PFSK-1 (cell line): ENCODE measurements around the gene CYTH4. TPM values are rescaled to one million over a fixed set of nuclear protein-coding genes. Genes with fewer than 3 reads are reported as not detected.

ENCODE experiments used
- FOXP2 ChIP-seq: optimal IDR thresholded peaks from 2 replicates; pipeline ENCODE3; 2011; ENCODE audit warnings: borderline replicate concordance, control low read depth, inconsistent platforms; ENCODE audit not compliant: insufficient read depth; ENCODE audit errors: extremely low read length, extremely low read depth
- POLR2AphosphoS5 ChIP-seq: IDR thresholded peaks from 2 replicates; pipeline ENCODE4 v1.6.1; 2012; ENCODE audit warnings: low read depth, mild to moderate bottlenecking, control low read depth, low read length, moderate library complexity
- SIN3A ChIP-seq: IDR thresholded peaks from 2 replicates; pipeline ENCODE4 v1.6.1; 2012; ENCODE audit warnings: mild to moderate bottlenecking, low read length, moderate library complexity, borderline replicate concordance; ENCODE audit not compliant: insufficient read depth
- TAF1 ChIP-seq: IDR thresholded peaks from 2 replicates; pipeline ENCODE4 v1.6.1; 2012; ENCODE audit warnings: low read length, control low read depth, borderline replicate concordance; ENCODE audit not compliant: insufficient read depth
- polyA plus RNA-seq: library from polyadenylated mRNA; unstranded; fragments of >200 nt; gene quantifications from one replicate; pipeline ENCODE4 v1.2.1, GENCODE V29; 2012; ENCODE audit warnings: low read depth, missing spikeins; ENCODE audit not compliant: insufficient read length
- TF ChIP-seq, protein P1 (sequence below), 2 experiments: IDR thresholded peaks; 2 replicates each; pipeline versions ENCODE4 v1.6.1 to v1.8.0; 2011 to 2012; ENCODE audit warnings: low read depth in 2 of 2, low read length in 2 of 2, control low read depth in 1 of 2, inconsistent platforms in 1 of 2, mild to moderate bottlenecking in 1 of 2, moderate library complexity in 1 of 2; ENCODE audit not compliant: insufficient read depth in 1 of 2

CYTH4 gene, protein sequence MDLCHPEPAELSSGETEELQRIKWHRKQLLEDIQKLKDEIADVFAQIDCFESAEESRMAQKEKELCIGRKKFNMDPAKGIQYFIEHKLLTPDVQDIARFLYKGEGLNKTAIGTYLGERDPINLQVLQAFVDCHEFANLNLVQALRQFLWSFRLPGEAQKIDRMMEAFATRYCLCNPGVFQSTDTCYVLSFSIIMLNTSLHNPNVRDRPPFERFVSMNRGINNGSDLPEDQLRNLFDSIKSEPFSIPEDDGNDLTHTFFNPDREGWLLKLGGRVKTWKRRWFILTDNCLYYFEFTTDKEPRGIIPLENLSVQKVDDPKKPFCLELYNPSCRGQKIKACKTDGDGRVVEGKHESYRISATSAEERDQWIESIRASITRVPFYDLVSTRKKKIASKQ
- polyA plus RNA-seq: not detected

DNA sequence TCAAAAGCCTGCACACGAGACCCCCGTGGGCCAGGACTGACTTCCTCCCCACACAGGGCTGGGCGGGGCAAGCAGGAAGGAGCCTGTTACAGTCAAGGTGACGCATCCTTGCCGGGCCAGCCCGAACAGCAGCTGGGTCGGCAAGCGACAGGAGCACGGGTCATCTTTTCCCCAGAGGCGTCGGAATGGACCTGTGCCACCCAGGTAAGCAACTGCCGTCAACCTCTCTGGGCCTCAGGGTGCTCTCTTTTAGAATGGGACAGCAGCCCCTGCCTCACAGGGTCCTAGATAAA lies at the start of gene CYTH4:
CYTH4 (plus strand) TSS at position 124 of the 293 bp plus-strand sequence; CDS start at position 186, 62 bp downstream.
- no peak for TF ChIP-seq FOXP2
- no peak for TF ChIP-seq POLR2AphosphoS5
- TF ChIP-seq SIN3A: no peak
- no peak for TF ChIP-seq TAF1
- TF ChIP-seq, protein P1, sequence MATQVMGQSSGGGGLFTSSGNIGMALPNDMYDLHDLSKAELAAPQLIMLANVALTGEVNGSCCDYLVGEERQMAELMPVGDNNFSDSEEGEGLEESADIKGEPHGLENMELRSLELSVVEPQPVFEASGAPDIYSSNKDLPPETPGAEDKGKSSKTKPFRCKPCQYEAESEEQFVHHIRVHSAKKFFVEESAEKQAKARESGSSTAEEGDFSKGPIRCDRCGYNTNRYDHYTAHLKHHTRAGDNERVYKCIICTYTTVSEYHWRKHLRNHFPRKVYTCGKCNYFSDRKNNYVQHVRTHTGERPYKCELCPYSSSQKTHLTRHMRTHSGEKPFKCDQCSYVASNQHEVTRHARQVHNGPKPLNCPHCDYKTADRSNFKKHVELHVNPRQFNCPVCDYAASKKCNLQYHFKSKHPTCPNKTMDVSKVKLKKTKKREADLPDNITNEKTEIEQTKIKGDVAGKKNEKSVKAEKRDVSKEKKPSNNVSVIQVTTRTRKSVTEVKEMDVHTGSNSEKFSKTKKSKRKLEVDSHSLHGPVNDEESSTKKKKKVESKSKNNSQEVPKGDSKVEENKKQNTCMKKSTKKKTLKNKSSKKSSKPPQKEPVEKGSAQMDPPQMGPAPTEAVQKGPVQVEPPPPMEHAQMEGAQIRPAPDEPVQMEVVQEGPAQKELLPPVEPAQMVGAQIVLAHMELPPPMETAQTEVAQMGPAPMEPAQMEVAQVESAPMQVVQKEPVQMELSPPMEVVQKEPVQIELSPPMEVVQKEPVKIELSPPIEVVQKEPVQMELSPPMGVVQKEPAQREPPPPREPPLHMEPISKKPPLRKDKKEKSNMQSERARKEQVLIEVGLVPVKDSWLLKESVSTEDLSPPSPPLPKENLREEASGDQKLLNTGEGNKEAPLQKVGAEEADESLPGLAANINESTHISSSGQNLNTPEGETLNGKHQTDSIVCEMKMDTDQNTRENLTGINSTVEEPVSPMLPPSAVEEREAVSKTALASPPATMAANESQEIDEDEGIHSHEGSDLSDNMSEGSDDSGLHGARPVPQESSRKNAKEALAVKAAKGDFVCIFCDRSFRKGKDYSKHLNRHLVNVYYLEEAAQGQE (IDR thresholded peaks at IDR 0.05; ENCODE audit: insufficient read depth in 1 of 2, low read depth in 2 of 2, low read length in 2 of 2): no peak

DNA sequence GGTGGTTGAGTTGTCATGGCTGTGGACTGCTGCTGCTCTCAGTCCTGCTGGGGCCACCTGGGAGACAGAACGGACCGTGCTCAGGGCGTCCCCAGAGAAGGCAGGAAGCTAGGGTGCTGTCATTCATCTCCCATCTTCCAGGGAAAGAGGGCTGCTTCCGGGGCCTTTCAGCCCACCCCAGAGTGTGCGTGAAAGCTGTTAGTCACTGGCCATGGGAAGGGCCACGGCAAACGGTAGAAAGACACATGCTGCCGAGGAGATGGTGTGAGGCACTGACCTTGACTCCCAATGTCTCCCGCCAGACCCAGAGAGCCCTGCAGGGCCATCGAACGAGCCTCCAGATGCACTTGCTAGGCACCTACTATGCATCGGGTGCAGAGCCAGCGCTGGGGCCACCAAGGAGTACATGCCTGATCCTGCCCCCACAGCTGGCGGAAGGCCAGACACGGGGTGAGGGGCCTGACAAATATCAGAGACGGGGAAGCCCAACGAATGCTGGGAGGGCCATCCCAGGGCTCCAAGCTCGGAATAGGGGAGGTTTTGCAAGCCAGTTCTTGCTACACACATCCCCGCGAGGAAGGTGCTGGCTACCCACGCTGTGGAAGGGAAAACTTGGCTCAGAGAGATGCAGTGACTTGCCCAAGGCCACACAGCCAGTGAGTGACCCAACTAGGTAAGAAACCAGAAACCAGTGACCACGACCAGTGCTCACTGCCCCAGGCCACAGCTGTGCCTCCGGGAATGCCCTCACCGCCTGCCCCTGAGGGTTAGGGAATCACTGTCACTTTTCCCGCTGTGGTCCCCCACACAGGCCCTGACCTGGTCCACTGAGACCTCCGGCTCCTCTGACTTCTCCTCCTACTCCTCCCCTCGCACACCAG lies 48.3 kb upstream of the CYTH4 start:
- TF ChIP-seq, protein P1 (IDR thresholded peaks at IDR 0.05; ENCODE audit: insufficient read depth in 1 of 2, low read depth in 2 of 2, low read length in 2 of 2): no peak
- TF ChIP-seq FOXP2 (no peak), TAF1 (no peak), POLR2AphosphoS5 (no peak), SIN3A (no peak)

DNA sequence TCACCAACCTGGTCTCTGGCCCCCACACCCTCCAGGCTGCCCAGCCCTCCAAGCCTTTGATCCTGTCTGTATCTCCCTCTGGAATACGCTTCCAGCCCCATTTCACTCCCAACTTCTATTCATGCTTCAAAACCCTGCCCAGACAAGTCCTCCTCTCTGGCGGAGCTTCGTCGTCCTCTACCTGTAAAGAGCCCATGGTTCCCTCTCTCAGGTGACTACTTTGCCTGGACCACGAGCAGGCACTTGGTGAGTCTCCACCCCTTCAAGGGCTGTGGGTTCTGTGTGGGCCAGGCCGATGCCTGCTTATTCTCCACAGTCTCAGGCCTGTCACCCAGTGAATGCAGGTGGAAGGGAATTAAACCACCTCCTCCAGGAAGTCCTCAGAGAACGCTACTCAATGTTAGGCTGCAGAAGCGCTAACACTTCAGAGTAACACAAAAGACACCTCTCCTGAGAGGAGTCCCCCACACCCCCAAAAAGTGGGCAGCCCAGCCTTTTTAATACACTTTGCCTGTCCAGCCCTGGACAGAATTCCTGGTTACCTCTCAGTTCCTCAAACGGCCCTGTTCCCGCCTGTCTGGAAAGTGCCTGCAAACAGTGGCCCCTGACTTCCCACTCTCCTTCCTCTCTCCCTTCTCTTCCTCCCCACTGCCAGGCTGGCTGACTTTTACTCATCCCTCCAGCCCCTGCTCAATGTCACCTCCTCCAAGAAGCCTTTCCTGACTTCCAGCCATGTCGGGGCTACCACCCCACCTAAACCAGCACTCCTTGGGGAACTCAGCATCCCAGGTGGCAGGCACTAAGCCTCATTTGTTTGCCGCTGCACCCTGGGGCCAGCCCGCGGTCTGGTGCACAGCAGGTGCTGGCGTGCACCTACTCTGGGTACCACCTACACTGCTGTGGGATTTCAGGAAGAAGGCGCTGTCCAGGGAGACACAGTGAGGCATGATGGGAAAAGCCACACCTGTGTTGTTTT lies 47.3 kb upstream of the CYTH4 start:
- no peak for TF ChIP-seq SIN3A
- TF ChIP-seq, protein P1 (IDR thresholded peaks at IDR 0.05; ENCODE audit: insufficient read depth in 1 of 2, low read depth in 2 of 2, low read length in 2 of 2): no peak

DNA sequence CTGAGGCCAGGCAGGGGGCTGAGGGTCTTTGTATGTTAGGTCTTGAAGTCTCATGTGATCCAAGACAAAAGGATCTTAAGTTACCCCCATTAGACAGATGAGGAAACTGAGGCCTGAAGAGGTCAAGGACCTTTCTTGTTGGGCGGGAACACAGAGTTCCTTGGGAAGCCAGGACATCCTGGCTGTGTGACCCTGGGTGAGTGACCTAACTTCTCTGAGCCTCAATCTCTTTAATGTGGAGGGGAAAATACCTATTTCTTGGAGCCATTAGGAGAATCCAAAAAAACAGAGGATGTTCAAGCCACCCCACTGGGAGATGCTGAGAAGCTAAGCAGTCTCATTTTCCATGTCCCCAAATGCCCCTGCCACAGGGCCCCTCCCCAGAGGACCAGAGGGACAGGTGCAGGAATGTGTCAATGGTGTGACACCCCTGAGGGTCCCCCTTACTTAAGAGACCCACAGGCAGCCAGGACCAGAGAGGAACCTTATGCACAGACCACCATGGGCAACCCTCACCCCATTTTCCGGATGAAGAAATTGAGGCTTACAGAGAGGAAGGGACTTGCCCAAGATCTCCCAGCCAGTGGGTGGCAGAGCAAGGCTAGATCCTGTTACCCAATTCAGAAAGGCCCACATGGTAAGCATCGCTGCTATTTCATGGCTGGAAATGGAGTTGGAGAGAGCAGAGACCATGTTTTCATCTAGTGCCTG lies 46.3 kb upstream of the CYTH4 start:
- TF ChIP-seq, protein P1 (IDR thresholded peaks at IDR 0.05; ENCODE audit: insufficient read depth in 1 of 2, low read depth in 2 of 2, low read length in 2 of 2): no peak
- TF ChIP-seq POLR2AphosphoS5: no peak
- TF ChIP-seq FOXP2: no peak
- no peak for TF ChIP-seq TAF1
- no peak for TF ChIP-seq SIN3A
